Lower leg skin (tissue), 3 donors: ENCODE measurements around the gene JSRP1.

Experiments used
- CTCF ChIP-seq, 3 donors: fragments of 450-650 bp; IDR thresholded peaks; one replicate each; pipeline ENCODE4 v1.5.1; 2016; ENCODE audit warnings: antibody characterized with exemption in 3 of 3, mild to moderate bottlenecking in 3 of 3, moderate library complexity in 2 of 3
- POLR2A ChIP-seq, 2 donors: fragments of 450-650 bp; IDR thresholded peaks; one replicate each; pipeline ENCODE4 v1.6.1; 2016 to 2017; ENCODE audit warnings: antibody characterized with exemption in 2 of 2, mild to moderate bottlenecking in 1 of 2, moderate library complexity in 1 of 2

GRCh38 chr19:2268861-2269243, 12.6 kb upstream of the JSRP1 start:
- TF ChIP-seq CTCF (IDR thresholded peaks at IDR 0.05) (no peak), POLR2A (IDR thresholded peaks at IDR 0.05) (no peak)
